HEK293T (cell line): Measurements from ENCODE around the gene PRR3.

Source experiments
- CTCF ChIA-PET: fragments of 350-600 bp; formaldehyde crosslinking; extraction: SDS; loops from one replicate; lab custom pipeline; 2021; ENCODE audit warnings: antibody characterized with exemption, inconsistent platforms; lab: Yijun Ruan, JAX
- POLR2A ChIA-PET: fragments of 350-600 bp; formaldehyde crosslinking; extraction: SDS; loops from one replicate; lab custom pipeline; 2020; ENCODE audit warnings: antibody characterized with exemption, inconsistent platforms; lab: Yijun Ruan, JAX
- DNase-seq: peaks from one replicate; pipeline ENCODE4 v3.0.0; 2012; ENCODE audit warnings: mixed read lengths; ENCODE audit errors: extremely low spot score
- ARNT ChIP-seq: fragments of 450-650 bp; IDR thresholded peaks from 2 replicates; pipeline ENCODE4 v1.6.1; 2017; ENCODE audit warnings: mild to moderate bottlenecking
- BHLHE40 ChIP-seq: fragments of 450-650 bp; IDR thresholded peaks from 2 replicates; pipeline ENCODE4 v1.6.1; 2016; ENCODE audit warnings: mild to moderate bottlenecking, moderate library complexity, borderline replicate concordance
- CTBP1 ChIP-seq: fragments of 450-650 bp; IDR thresholded peaks from 2 replicates; pipeline ENCODE4 v1.6.1; 2016; ENCODE audit warnings: borderline replicate concordance
- ELF4 ChIP-seq: fragments of 450-650 bp; IDR thresholded peaks from 2 replicates; pipeline ENCODE4 v1.6.1; 2017; ENCODE audit warnings: antibody characterized with exemption
- FOXA1 ChIP-seq: fragments of 450-650 bp; IDR thresholded peaks from 2 replicates; pipeline ENCODE4 v1.6.1; 2016; ENCODE audit warnings: mild to moderate bottlenecking
- FOXK2 ChIP-seq: fragments of 450-650 bp; IDR thresholded peaks from 2 replicates; pipeline ENCODE4 v1.6.1; 2016; ENCODE audit warnings: mild to moderate bottlenecking
- FOXM1 ChIP-seq: fragments of 450-650 bp; IDR thresholded peaks from 2 replicates; pipeline ENCODE4 v1.6.1; 2017; ENCODE audit warnings: mild to moderate bottlenecking, borderline replicate concordance
- HDGF ChIP-seq: fragments of 450-650 bp; IDR thresholded peaks from 2 replicates; pipeline ENCODE4 v1.6.1; 2017; ENCODE audit warnings: antibody characterized with exemption, borderline replicate concordance
- L3MBTL2 ChIP-seq: fragments of 450-650 bp; conservative IDR thresholded peaks from 2 replicates; pipeline ENCODE4 v1.6.1; 2016; ENCODE audit warnings: mild to moderate bottlenecking
- LEF1 ChIP-seq: fragments of 450-650 bp; IDR thresholded peaks from 2 replicates; pipeline ENCODE4 v1.6.1; 2017; ENCODE audit warnings: mild to moderate bottlenecking, borderline replicate concordance
- NFRKB ChIP-seq: fragments of 450-650 bp; IDR thresholded peaks from 2 replicates; pipeline ENCODE4 v1.6.1; 2016; ENCODE audit warnings: mild to moderate bottlenecking, moderate library complexity
- PKNOX1 ChIP-seq: fragments of 450-650 bp; IDR thresholded peaks from 2 replicates; pipeline ENCODE4 v1.6.1; 2016
- SP1 ChIP-seq: fragments of 450-650 bp; IDR thresholded peaks from 2 replicates; pipeline ENCODE4 v1.6.1; 2017
- SUZ12 ChIP-seq: fragments of 450-650 bp; IDR thresholded peaks from 2 replicates; pipeline ENCODE4 v1.6.1; 2016; ENCODE audit warnings: mild to moderate bottlenecking
- TARDBP ChIP-seq: fragments of 450-650 bp; IDR thresholded peaks from 2 replicates; pipeline ENCODE4 v1.6.1; 2016
- ZNF384 ChIP-seq: fragments of 450-650 bp; IDR thresholded peaks from 2 replicates; pipeline ENCODE4 v1.6.1; 2016

PRR3 gene

GRCh38 chr6:30554404-30554803 is 2.7 kb upstream of the PRR3 start:
- TF ChIP-seq L3MBTL2: no peak
- POLR2A ChIA-PET: interaction anchor here (0.6 to 3.6 kb wide), 6 partner anchors 9 to 192 kb away, joined by 3 to 17 read pairs (median 6); partner anchors contain the start of genes MRPS18B and PPP1R10
- CTCF ChIA-PET: interaction anchor here (1.6 to 2.1 kb wide), 2 partner anchors 10 to 13 kb away, joined by 5 to 14 read pairs; no protein-coding TSS in a partner anchor
- DNase-seq: no peak

- POLR2A ChIA-PET: interaction anchor here (0.6 to 3.6 kb wide), 9 partner anchors 8 to 191 kb away, joined by 3 to 32 read pairs (median 10); partner anchors contain the start of genes ABCF1, MRPS18B and PPP1R10
- CTCF ChIA-PET: interaction anchor here (1.6 to 2.1 kb wide), 2 partner anchors 10 to 14 kb away, joined by 5 to 14 read pairs; no protein-coding TSS in a partner anchor
Observed at GRCh38 chr6:30554962-30555815, 1.9 kb upstream of the PRR3 start.

GRCh38 chr6:30555816-30556065 is 1.4 kb upstream of the PRR3 start:
- POLR2A ChIA-PET: interaction anchor here (1.3 to 3.6 kb wide), 7 partner anchors 10 to 62 kb away, joined by 6 to 32 read pairs (median 17); partner anchors contain the start of genes ABCF1, MRPS18B and PPP1R10
- CTCF ChIA-PET: interaction anchor here (1.6 to 2.1 kb wide), 2 partner anchors 11 to 14 kb away, joined by 5 to 14 read pairs; no protein-coding TSS in a partner anchor
- TF ChIP-seq LEF1 (no peak), CTBP1 (no peak), NFRKB (no peak), ARNT (no peak), ELF4 (no peak)
- no peak for DNase-seq

More at GRCh38 chr6:30554962-30555815, 1.9 kb upstream of the PRR3 start:
- DNase-seq: peak; percentile 29
- TF ChIP-seq ZNF384 (no peak), FOXA1 (no peak), TARDBP (no peak), LEF1 (no peak), ELF4 (no peak), SP1 (no peak), BHLHE40 (no peak)

- TF ChIP-seq L3MBTL2 (peak; percentile 65), ELF4 (0 out of 2 replicates have a peak, but pooled peaks have one; percentile 15), TARDBP (peak; percentile 58), CTBP1 (peak; percentile 55), SP1 (peak; percentile 51; the same call in 1 of the 2 replicates), BHLHE40 (peak; percentile 51; the same call in 1 of the 2 replicates), FOXM1 (no peak), ARNT (no peak)
- peak; percentile 85 for DNase-seq
- POLR2A ChIA-PET: interaction anchor here (0.6 to 3.6 kb wide), 8 partner anchors 10 to 339 kb away, joined by 3 to 32 read pairs (median 16); partner anchors contain the start of gene ABCF1
- CTCF ChIA-PET: interaction anchor here (2.1 kb wide), 1 partner anchor 12 kb away, joined by 14 read pairs; no protein-coding TSS in a partner anchor
Observed at GRCh38 chr6:30556066-30556905, 809 bp upstream of the PRR3 start, which contains the start of gene GNL1. GNL1 (minus strand) TSS chr6:30556489; CDS start chr6:30556203, 286 bp downstream.

GRCh38 chr6:30557683-30557981 is 537 bp downstream of the PRR3 start:
- CTCF ChIA-PET: interaction anchor here (0.9 kb wide), 1 partner anchor 17 kb away, joined by 3 read pairs; no protein-coding TSS in a partner anchor
- POLR2A ChIA-PET: interaction anchor here (0.6 to 3.6 kb wide), 13 partner anchors 9 to 601 kb away, joined by 3 to 32 read pairs (median 5); partner anchors contain the start of genes ABCF1 and TCF19
- no peak for TF ChIP-seq CTBP1
- no peak for TF ChIP-seq SUZ12
- TF ChIP-seq TARDBP: no peak
- no peak for TF ChIP-seq FOXM1
- TF ChIP-seq ARNT: no peak
- no peak for TF ChIP-seq FOXA1
- TF ChIP-seq NFRKB: no peak
- no peak for DNase-seq

GRCh38 chr6:30560930-30561329 is 3.8 kb downstream of the PRR3 start:
- TF ChIP-seq SUZ12: no peak
- TF ChIP-seq ELF4: no peak
- no peak for TF ChIP-seq ARNT
- TF ChIP-seq CTBP1: no peak
- no peak for TF ChIP-seq TARDBP
- TF ChIP-seq BHLHE40: no peak
- no peak for TF ChIP-seq LEF1
- no peak for TF ChIP-seq PKNOX1
- no peak for TF ChIP-seq HDGF
- TF ChIP-seq L3MBTL2: no peak
- no peak for TF ChIP-seq FOXK2
- TF ChIP-seq ZNF384: no peak
- no peak for TF ChIP-seq FOXM1
- no peak for TF ChIP-seq NFRKB
- no peak for TF ChIP-seq SP1
- CTCF ChIA-PET: no interaction called here
- POLR2A ChIA-PET: interaction anchor here (0.6 kb wide), 1 partner anchor 10 kb away, joined by 3 read pairs; the partner anchor contains the start of gene ABCF1
- DNase-seq: no peak
